ENCODE results near the gene SLC16A5.

- TF ChIP-seq CTCF (conservative IDR thresholded peaks at IDR 0.05) = no peak
- TF ChIP-seq EZH2 (IDR thresholded peaks at IDR 0.05; ENCODE audit: low read depth) = no peak
These were observed 45.2 kb downstream of the SLC16A5 start for GRCh38 chr17:75133001-75133400.

Measured in PC-9 (cell line).